ENCODE results near the gene PHLPP2.

Gene PHLPP2

DNA sequence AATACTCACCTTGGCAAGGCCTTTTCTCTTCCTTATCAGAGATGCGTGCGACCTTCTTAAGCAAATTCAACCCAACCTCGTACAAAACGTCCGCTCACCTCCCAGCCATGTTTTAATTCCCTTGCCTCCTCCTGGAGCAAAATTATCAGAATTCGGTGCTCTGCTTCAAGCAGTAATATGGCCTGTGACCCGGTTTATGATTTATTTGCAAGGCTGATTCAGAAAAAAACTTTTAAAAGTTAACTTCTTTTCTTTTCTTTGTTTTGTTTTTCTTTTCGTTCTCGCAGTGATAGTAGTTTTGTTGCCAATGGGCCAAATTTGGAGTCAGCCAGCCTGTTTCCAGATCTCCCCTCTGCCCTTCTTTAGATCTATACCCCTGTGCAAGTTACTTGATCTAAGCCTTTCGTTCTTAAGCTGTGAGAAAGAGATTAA is at the start of gene PHLPP2:
Gene PHLPP2, minus strand, starts transcription at position 382 of the 432 bp plus-strand sequence. CDS start 9,906 bp downstream, outside the sequence.
- DNase-seq (ENCODE audit: low read depth, low spot score): no peak

- DNase-seq (ENCODE audit: low read depth, low spot score): no peak
These were observed 47.1 kb upstream of the PHLPP2 start for GRCh38 chr16:71771571-71771970.

DNA sequence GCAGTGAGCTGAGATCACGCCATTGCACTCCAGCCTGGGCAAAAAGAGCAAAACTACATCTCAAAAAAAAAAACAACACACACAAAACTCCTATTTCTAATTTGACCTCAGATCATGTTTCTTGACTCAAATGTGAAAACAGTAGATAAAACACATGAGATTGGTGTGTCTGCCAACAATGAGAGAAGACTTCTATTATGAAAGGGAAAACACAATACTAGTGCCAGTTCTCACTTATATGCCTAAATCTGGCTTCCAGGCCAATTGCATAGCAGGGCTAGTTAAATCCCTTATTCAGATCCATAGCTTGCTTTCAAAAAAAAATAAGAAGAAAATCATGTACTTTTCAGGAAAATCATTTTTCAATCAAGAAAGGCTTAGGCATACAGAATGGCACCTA is 44.7 kb upstream of the PHLPP2 start:
- DNase-seq (ENCODE audit: low read depth, low spot score): no peak

DNA sequence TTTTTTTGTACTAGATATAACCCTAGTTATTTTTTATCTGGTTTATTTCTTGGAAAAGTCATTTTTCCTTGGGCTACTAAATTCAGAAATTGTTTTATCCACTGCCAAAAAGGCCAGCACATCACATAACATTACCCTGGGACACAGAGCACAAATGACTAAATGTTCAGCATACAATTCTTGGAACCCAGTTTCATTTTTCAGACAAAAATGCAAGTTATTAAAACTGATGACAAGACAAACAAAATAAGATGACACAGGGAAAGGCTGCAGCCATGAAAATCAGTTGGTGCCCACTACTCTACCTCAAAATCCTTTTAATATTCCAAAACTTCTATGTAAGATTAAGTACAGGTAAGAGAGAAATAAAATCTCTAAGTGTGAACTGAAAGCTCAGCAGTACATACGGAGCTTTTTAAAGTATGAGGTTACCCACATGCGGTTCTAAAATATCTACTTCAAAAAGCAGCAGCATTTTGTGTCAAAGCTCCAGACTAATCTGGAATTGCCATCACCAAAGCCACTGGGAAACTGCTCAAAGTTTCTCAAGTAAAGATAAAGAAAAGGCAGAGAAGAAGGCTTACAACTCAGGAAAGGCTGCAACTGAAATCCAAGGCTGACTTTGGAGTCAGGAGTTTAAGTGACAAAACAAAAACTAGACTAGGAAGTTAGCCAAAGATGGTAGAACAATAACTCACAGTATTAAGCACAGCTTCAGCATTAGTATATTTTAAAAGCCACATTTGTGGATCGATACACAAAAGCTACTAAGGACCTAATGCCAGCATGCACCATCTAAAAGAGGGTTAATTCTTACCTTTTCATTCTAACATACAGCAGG is 42.8 kb upstream of the PHLPP2 start:
- no peak for DNase-seq (ENCODE audit: low read depth, low spot score)

DNA sequence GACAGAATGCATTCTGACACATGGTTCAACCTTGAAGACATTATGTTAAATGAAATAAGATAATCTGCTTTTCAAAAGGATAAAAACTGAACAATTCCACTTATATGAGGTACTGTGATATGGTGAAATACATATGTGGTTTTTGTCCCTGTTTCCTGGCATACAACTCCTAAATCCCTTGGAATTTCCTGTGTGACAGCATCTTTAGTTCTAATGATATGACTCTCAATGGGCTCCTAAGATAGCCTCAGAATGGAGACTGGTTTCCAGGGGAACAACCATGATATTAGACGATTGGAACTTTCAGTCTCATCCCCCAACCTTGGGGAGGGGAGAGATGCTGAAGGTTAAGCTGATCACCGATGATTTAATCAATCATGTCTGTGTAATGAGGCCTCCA is 37.7 kb upstream of the PHLPP2 start:
- no peak for DNase-seq (ENCODE audit: low read depth, low spot score)

DNA sequence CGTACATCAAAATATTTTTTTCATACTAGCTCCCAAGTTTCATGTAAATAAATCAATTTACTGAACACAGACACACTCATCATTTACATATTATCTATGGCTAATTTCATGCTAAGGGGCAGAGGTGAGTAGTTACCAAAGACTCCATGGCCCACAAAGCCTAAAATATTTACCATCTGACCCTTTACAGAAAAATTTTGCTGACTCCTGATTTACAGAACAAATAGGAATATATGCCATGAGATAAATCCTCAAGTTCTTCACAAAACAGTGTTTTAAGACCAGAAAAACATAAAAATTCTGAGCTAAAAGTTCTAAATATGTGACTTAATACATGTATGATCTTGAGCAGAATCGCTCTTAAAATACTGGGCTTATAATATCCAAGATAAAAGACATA is 36.6 kb upstream of the PHLPP2 start:
- no peak for DNase-seq (ENCODE audit: low read depth, low spot score)

DNA sequence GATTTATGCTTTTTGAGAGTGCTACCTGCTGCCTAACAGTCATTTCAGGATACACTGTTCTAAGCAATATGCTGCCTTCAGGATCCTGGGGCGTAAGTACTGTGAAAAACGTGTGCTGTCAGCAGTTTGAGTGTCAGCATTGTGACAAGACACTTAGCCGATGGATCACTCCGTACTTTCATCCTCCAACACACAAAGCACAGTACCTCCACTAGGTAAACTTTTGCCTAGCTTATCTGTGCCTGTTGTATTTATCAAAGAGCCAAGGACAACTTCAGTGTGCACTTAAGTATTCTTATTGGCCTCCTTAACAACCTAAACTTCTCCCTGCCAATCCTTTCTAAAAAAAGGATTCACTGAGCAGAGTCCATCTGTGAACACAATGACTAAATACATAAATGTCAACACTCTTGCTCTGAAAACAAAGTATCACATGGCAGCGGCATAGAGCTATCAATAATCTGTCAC is 33.8 kb upstream of the PHLPP2 start:
- no peak for DNase-seq (ENCODE audit: low read depth, low spot score)

GRCh38 chr16:71754652-71755051 is 30.2 kb upstream of the PHLPP2 start:
- no peak for DNase-seq (ENCODE audit: low read depth, low spot score)

- no peak for DNase-seq (ENCODE audit: low read depth, low spot score)
These were observed 29.6 kb upstream of the PHLPP2 start for GRCh38 chr16:71754108-71754507.

GRCh38 chr16:71748226-71748625 is 23.7 kb upstream of the PHLPP2 start:
- DNase-seq (ENCODE audit: low read depth, low spot score): no peak

- no peak for DNase-seq (ENCODE audit: low read depth, low spot score)
These were observed 22.0 kb upstream of the PHLPP2 start for GRCh38 chr16:71746442-71747046.

GRCh38 chr16:71738855-71739254 is 14.4 kb upstream of the PHLPP2 start:
- no peak for DNase-seq (ENCODE audit: low read depth, low spot score)

- no peak for DNase-seq (ENCODE audit: low read depth, low spot score)
These were observed 13.0 kb upstream of the PHLPP2 start for GRCh38 chr16:71737501-71737900.

- no peak for DNase-seq (ENCODE audit: low read depth, low spot score)
These were observed 10.0 kb upstream of the PHLPP2 start for GRCh38 chr16:71734511-71734910.

GRCh38 chr16:71732587-71732986 is 8.1 kb upstream of the PHLPP2 start:
- no peak for DNase-seq (ENCODE audit: low read depth, low spot score)

DNA sequence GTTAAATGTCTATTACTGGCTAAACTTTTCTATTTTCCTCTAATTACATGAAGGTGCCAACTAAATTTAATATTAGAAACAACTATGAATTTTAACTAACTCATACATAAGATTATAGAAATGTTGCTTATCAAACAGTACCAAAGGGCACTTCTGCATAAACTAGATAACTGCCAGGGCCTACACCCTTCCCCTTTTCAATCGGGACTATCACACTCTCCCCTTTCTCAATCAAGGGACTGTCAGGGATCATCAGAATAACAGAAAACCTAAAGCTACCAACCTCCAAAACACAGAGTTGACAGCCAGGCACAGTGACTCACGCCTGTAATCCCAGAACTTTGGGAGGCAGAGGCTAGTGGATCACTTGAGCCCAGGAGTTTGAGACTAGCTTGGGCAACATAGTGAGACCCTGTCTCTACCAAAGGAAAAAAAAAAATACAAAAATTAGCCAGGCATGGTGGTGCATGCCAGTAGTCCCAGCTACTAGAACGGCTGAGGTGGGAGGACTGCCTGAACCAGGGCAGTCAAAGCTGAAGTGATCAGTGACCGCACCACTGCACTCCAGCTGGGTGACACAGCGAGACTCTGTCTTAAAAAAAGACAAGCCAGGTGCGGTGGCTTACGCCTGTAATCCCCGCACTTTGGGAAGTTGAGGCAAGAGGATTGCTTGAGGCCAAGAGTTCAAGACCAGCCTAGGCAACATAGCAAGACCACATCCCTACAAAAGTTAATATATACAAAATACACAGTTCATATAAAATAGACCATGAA is 3.2 kb upstream of the PHLPP2 start:
- no peak for DNase-seq (ENCODE audit: low read depth, low spot score)

DNA sequence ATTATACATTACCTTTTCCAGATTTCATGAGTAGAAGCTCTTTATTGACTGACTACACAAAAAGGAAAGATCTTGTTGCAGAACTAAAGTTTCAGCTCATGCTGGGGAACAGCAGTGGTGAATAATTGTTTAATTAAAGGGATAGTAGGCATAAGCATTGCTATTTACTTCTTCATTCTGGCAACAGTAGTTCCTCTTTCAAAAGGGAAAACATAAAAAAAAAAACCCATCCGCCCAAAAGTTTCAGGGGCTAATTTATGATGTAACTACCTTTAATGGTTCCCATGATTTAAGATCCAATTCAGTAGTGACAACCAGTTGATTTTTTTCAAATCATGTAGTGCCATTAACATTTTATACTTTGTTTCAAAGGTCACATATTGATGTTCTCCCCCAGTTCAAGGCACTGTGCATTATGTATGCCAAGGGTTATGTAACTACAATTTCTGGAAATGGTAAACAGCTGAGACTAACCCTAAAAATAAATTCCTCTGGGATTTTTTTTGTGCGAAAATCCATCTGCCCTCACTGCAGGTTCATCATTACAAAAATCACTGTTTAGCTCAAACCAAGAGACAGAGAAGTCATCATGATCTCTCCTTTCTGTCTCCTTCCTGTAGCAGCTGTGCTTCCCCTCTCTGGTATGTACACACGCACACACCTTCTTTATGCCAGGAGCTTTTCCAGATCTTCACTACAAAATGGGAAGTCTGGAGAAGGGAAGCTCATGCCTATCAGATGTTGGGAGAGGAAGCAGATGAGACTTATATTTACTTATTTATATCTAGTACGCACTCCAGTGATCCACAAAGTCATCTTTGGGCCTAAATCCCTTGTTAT is 2.2 kb upstream of the PHLPP2 start:
- no peak for DNase-seq (ENCODE audit: low read depth, low spot score)

DNA sequence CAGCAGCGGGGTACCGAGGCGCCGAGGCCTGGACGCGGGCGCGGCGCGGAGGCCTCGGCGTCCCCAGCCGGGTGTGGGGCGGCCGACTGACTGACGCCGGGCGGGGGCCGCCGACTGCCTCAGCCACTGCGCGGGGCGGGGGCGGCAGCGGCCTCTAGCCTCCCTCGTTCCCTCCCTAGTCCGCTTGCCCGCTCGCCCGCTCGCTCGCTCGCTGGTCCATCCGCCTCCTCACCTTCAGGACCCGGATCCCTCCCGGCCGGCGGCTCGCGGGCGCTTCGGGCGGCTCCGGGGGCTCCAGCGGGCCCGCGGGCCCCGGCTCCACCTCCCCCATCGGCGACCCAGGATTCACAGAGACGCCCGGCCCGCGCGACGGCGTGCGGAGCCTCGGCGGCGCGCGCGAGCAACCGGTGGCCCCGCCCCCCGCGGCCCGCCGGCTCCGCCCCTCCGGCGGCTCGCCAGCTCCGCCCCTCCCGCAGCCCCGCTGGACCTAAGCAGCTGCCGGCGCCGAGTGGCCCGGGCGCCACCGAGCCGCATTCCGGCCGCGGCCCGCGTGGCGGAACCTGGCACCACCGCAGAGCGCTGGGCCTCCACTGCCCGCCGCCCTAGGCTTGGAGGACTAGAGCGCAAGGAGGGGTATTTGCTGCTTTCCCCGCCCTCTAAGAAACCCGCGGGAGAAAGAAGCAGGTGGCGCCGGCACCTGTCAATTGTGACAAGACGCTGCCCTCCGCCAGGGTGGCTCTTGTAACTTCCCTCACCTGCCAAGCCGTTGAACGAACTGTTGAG is 773 bp downstream of the PHLPP2 start:
- DNase-seq (ENCODE audit: low read depth, low spot score): no peak

DNA sequence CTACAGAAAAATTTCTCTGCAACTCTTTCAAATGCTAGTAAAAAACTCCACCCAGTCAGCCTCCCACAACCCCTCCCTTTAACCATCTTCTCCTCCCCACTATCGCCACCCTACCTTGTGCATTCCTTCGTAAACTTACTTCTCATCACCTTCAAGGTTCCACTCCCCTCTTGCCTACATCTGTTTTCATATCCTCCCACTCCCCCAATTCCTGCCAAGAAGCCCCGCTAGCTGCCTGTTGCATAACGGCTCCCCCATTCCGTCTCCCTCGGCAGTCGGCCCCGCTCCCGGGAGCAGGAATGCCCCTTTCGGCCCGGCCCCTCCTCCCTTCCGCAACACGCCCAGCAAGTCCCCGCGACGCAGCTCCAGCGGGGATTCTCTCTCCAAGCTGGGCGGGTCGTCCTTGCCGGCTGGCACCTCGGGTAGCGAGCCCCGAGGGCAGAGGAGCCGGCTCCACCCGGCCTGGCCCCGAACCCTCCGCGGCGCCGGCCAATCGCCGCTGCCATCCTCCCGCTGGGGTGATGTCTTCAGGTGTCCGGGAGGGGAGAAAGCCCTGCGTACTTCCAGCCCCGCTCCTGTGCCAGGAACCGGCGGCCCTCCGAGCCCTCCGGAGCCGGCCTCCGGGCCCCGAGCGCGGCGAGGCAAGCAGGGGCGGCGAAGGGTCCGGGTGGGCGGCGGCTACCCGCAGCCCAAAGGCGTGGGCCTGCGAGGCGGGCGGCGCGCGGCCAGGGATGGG is 1.5 kb downstream of the PHLPP2 start:
- no peak for DNase-seq (ENCODE audit: low read depth, low spot score)

All from brain pericyte (primary cell).